ENCODE results near the gene PHB1. TPM values are rescaled to one million over a fixed set of nuclear protein-coding genes. Genes with fewer than 3 reads are reported as not detected.

Gene PHB1
- total and polyA plus RNA-seq, 5 donors from 2014 or later: 47.8 to 160 (median 137) TPM

- peaks cover 6% of the 10 kb centered on the region for H3K4me1 ChIP-seq (ENCODE audit: control insufficient read depth, insufficient read depth, low read length, poor library complexity, severe bottlenecking)
- Mint-ChIP-seq H3K4me1 (peaks cover 6 to 23% (median 11%) of the 10 kb centered on the region in 4 donors), H3K27ac (peak overlapping the region in 2 of 3 donors; percentile 51 to 79), H3K9me3 (no peaks in the 10 kb centered on the region), H3K4me3 (no peak overlapping the region), H3K36me3 (peaks cover 48% of the 10 kb centered on the region), H3K27me3 (no peaks in the 10 kb centered on the region)
- H3K27me3 ChIP-seq (ENCODE audit: control insufficient read depth, insufficient read depth, low read length): no peaks in the 10 kb centered on the region
- H3K9me3 ChIP-seq (ENCODE audit: control insufficient read depth in 2 of 2, low read length in 2 of 2): no peaks in the 10 kb centered on the region
- H3K36me3 ChIP-seq (ENCODE audit: control insufficient read depth, insufficient read depth, low read length): peaks cover 46% of the 10 kb centered on the region
- no peak for DNase-seq
- H3K4me3 ChIP-seq (ENCODE audit: low read depth, low read length): no peak overlapping the region
- no peak overlapping the region for H3K27ac ChIP-seq (ENCODE audit: insufficient read depth, low read length, poor library complexity, severe bottlenecking)
- ATAC-seq (ENCODE audit: low read depth in 2 of 2): no peak
Measured at GRCh38 chr17:49403514-49404289, 11.0 kb downstream of the PHB1 start.

- ATAC-seq (ENCODE audit: low read depth in 2 of 2): no peak
- peaks cover 40% of the 10 kb centered on the region for H3K36me3 ChIP-seq (ENCODE audit: control insufficient read depth, insufficient read depth, low read length)
Measured at GRCh38 chr17:49402706-49403105, 12.0 kb downstream of the PHB1 start.

GRCh38 chr17:49401971-49402611 lies 12.6 kb downstream of the PHB1 start:
- no peaks in the 10 kb centered on the region for H3K27me3 ChIP-seq (ENCODE audit: control insufficient read depth, insufficient read depth, low read length)
- H3K27ac ChIP-seq (ENCODE audit: insufficient read depth, low read length, poor library complexity, severe bottlenecking): no peak overlapping the region
- no peaks in the 10 kb centered on the region for H3K9me3 ChIP-seq (ENCODE audit: control insufficient read depth in 2 of 2, low read length in 2 of 2)
- no peak for ATAC-seq (ENCODE audit: low read depth in 2 of 2)
- no peaks in the 10 kb centered on the region for H3K4me1 ChIP-seq (ENCODE audit: control insufficient read depth, insufficient read depth, low read length, poor library complexity, severe bottlenecking)
- peak overlapping the region in 1 of 3 donors; percentile 15 for H3K27ac Mint-ChIP-seq
- peaks cover 36% of the 10 kb centered on the region for H3K36me3 Mint-ChIP-seq
- H3K4me3 ChIP-seq (ENCODE audit: low read depth, low read length): no peak overlapping the region
- peaks cover 0 to 12% (median 3%) of the 10 kb centered on the region in 4 donors for H3K4me1 Mint-ChIP-seq
- no peak overlapping the region for H3K4me3 Mint-ChIP-seq
- H3K27me3 Mint-ChIP-seq: peaks cover 3% of the 10 kb centered on the region
- peaks cover 35% of the 10 kb centered on the region for H3K36me3 ChIP-seq (ENCODE audit: control insufficient read depth, insufficient read depth, low read length)
- DNase-seq: no peak
- no peaks in the 10 kb centered on the region for H3K9me3 Mint-ChIP-seq

More at GRCh38 chr17:49402706-49403105, 12.0 kb downstream of the PHB1 start:
- Mint-ChIP-seq H3K9me3 (no peaks in the 10 kb centered on the region), H3K27me3 (no peaks in the 10 kb centered on the region), H3K36me3 (peaks cover 39% of the 10 kb centered on the region), H3K4me3 (no peak overlapping the region), H3K4me1 (peaks cover 0 to 14% (median 5%) of the 10 kb centered on the region in 4 donors), H3K27ac (peak overlapping the region in 1 of 3 donors; percentile 15)
- Histone ChIP-seq H3K9me3 (ENCODE audit: control insufficient read depth in 2 of 2, low read length in 2 of 2) (no peaks in the 10 kb centered on the region), H3K27me3 (ENCODE audit: control insufficient read depth, insufficient read depth, low read length) (no peaks in the 10 kb centered on the region), H3K4me3 (ENCODE audit: low read depth, low read length) (no peak overlapping the region), H3K27ac (ENCODE audit: insufficient read depth, low read length, poor library complexity, severe bottlenecking) (no peak overlapping the region), H3K4me1 (ENCODE audit: control insufficient read depth, insufficient read depth, low read length, poor library complexity, severe bottlenecking) (peaks cover under 1% of the 10 kb centered on the region)
- no peak for DNase-seq

- Histone ChIP-seq H3K36me3 (ENCODE audit: control insufficient read depth, insufficient read depth, low read length) (peaks cover 14% of the 10 kb centered on the region), H3K4me3 (ENCODE audit: low read depth, low read length) (no peak overlapping the region), H3K9me3 (ENCODE audit: control insufficient read depth in 2 of 2, low read length in 2 of 2) (no peaks in the 10 kb centered on the region), H3K27ac (ENCODE audit: insufficient read depth, low read length, poor library complexity, severe bottlenecking) (no peak overlapping the region), H3K4me1 (ENCODE audit: control insufficient read depth, insufficient read depth, low read length, poor library complexity, severe bottlenecking) (peaks cover under 1% of the 10 kb centered on the region), H3K27me3 (ENCODE audit: control insufficient read depth, insufficient read depth, low read length) (no peaks in the 10 kb centered on the region)
- no peak overlapping the region for H3K4me3 Mint-ChIP-seq
- peaks cover 0 to 11% (median 2%) of the 10 kb centered on the region in 4 donors for H3K4me1 Mint-ChIP-seq
- H3K9me3 Mint-ChIP-seq: no peaks in the 10 kb centered on the region
- peaks cover 4% of the 10 kb centered on the region for H3K27me3 Mint-ChIP-seq
- DNase-seq (no peak), ATAC-seq (ENCODE audit: low read depth in 2 of 2) (no peak)
- H3K36me3 Mint-ChIP-seq: peaks cover 19% of the 10 kb centered on the region
- peak overlapping the region in 1 of 3 donors; percentile 13 for H3K27ac Mint-ChIP-seq
Measured at GRCh38 chr17:49399995-49400394, 14.7 kb downstream of the PHB1 start.

- no peak overlapping the region for H3K27ac Mint-ChIP-seq
- no peak for ATAC-seq (ENCODE audit: low read depth in 2 of 2)
- Histone ChIP-seq H3K27me3 (ENCODE audit: control insufficient read depth, insufficient read depth, low read length) (no peaks in the 10 kb centered on the region), H3K27ac (ENCODE audit: insufficient read depth, low read length, poor library complexity, severe bottlenecking) (no peak overlapping the region), H3K4me3 (ENCODE audit: low read depth, low read length) (no peak overlapping the region), H3K4me1 (ENCODE audit: control insufficient read depth, insufficient read depth, low read length, poor library complexity, severe bottlenecking) (peaks cover 5% of the 10 kb centered on the region), H3K9me3 (ENCODE audit: control insufficient read depth in 2 of 2, low read length in 2 of 2) (no peaks in the 10 kb centered on the region), H3K36me3 (ENCODE audit: control insufficient read depth, insufficient read depth, low read length) (no peaks in the 10 kb centered on the region)
- H3K4me1 Mint-ChIP-seq: peaks cover 0 to 11% (median 8%) of the 10 kb centered on the region in 4 donors
- no peaks in the 10 kb centered on the region for H3K9me3 Mint-ChIP-seq
- H3K4me3 Mint-ChIP-seq: no peak overlapping the region
- H3K36me3 Mint-ChIP-seq: peaks cover 4% of the 10 kb centered on the region
- peaks cover 4% of the 10 kb centered on the region for H3K27me3 Mint-ChIP-seq
- DNase-seq: no peak
Measured at GRCh38 chr17:49397586-49397985, 17.1 kb downstream of the PHB1 start.

GRCh38 chr17:49393491-49394255 lies 21.0 kb downstream of the PHB1 start:
- H3K36me3 ChIP-seq (ENCODE audit: control insufficient read depth, insufficient read depth, low read length): no peaks in the 10 kb centered on the region

GRCh38 chr17:49390548-49391324 lies 23.9 kb downstream of the PHB1 start:
- Histone ChIP-seq H3K27me3 (ENCODE audit: control insufficient read depth, insufficient read depth, low read length) (no peaks in the 10 kb centered on the region), H3K27ac (ENCODE audit: insufficient read depth, low read length, poor library complexity, severe bottlenecking) (no peak overlapping the region), H3K4me3 (ENCODE audit: low read depth, low read length) (peak overlapping the region; percentile 5), H3K4me1 (ENCODE audit: control insufficient read depth, insufficient read depth, low read length, poor library complexity, severe bottlenecking) (peaks cover 50% of the 10 kb centered on the region), H3K36me3 (ENCODE audit: control insufficient read depth, insufficient read depth, low read length) (no peaks in the 10 kb centered on the region), H3K9me3 (ENCODE audit: control insufficient read depth in 2 of 2, low read length in 2 of 2) (no peaks in the 10 kb centered on the region)
- Mint-ChIP-seq H3K4me3 (peak overlapping the region; percentile 75 to 80 (median 78)), H3K27ac (peak overlapping the region; percentile 85 to 98 (median 89)), H3K4me1 (peaks cover 24 to 60% (median 47%) of the 10 kb centered on the region in 4 donors), H3K27me3 (peaks cover 4% of the 10 kb centered on the region), H3K36me3 (no peaks in the 10 kb centered on the region), H3K9me3 (no peaks in the 10 kb centered on the region)
- peak in 1 of 3 donors; percentile 42 for DNase-seq
- peak in 1 of 2 donors; percentile 30 for ATAC-seq (ENCODE audit: low read depth in 2 of 2)

More at GRCh38 chr17:49393491-49394255, 21.0 kb downstream of the PHB1 start:
- H3K27me3 ChIP-seq (ENCODE audit: control insufficient read depth, insufficient read depth, low read length): no peaks in the 10 kb centered on the region
- Mint-ChIP-seq H3K27ac (no peak overlapping the region), H3K36me3 (no peaks in the 10 kb centered on the region), H3K4me3 (no peak overlapping the region), H3K9me3 (no peaks in the 10 kb centered on the region), H3K4me1 (peaks cover 14 to 39% (median 29%) of the 10 kb centered on the region in 4 donors), H3K27me3 (peaks cover 7% of the 10 kb centered on the region)
- H3K27ac ChIP-seq (ENCODE audit: insufficient read depth, low read length, poor library complexity, severe bottlenecking): no peak overlapping the region
- ATAC-seq (ENCODE audit: low read depth in 2 of 2) (no peak), DNase-seq (no peak)
- H3K4me1 ChIP-seq (ENCODE audit: control insufficient read depth, insufficient read depth, low read length, poor library complexity, severe bottlenecking): peaks cover 34% of the 10 kb centered on the region
- H3K4me3 ChIP-seq (ENCODE audit: low read depth, low read length): no peak overlapping the region
- no peaks in the 10 kb centered on the region for H3K9me3 ChIP-seq (ENCODE audit: control insufficient read depth in 2 of 2, low read length in 2 of 2)
